Renal pelvis (tissue), 4 donors: ENCODE measurements around the gene CRTC1. TPM values are rescaled to one million over a fixed set of nuclear protein-coding genes. Genes with fewer than 3 reads are reported as not detected.
A peak's percentile ranks its signal among the peaks of the same experiment; 100 is the strongest.

Experiments used
- DNase-seq: peaks from one replicate; pipeline ENCODE4 v3.0.0-alpha.2; 2013
- polyA plus RNA-seq, 3 donors: library from polyadenylated mRNA; unstranded; fragments of 120-200 nt; gene quantifications; one replicate each; pipeline ENCODE4 v1.2.1, GENCODE V29; 2013; ENCODE audit not compliant: insufficient read length in 3 of 3

CRTC1 gene
- polyA plus RNA-seq, 3 donors: 23.2 to 30.1 (median 23.7) TPM

GRCh38 chr19:18699403-18700054 lies 16.0 kb downstream of the CRTC1 start:
- DNase-seq: no peak

GRCh38 chr19:18700501-18701249 lies 17.2 kb downstream of the CRTC1 start:
- peak; percentile 57 for DNase-seq

DNA sequence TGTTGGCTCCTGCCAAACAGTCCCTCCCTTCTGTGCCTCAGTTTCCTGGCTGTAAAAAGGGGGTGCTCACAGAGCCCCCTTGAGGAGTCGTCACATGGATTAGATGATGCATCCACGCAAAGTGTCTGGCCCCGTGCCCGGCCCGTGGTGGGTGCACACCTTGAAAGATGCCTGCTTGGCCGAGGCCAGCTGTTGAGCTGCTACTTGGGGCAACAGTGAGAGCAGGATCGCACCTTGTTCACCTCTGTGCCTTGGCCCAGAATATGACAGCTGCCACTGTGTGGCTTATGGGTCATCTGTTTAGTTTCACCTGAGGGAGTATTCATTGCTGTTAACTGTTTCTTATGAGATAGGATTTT lies 17.7 kb downstream of the CRTC1 start:
- DNase-seq: no peak

GRCh38 chr19:18704054-18704453 lies 20.6 kb downstream of the CRTC1 start:
- DNase-seq: no peak

GRCh38 chr19:18704971-18705370 lies 21.5 kb downstream of the CRTC1 start:
- no peak for DNase-seq

GRCh38 chr19:18708452-18709231 lies 25.2 kb downstream of the CRTC1 start:
- no peak for DNase-seq

DNA sequence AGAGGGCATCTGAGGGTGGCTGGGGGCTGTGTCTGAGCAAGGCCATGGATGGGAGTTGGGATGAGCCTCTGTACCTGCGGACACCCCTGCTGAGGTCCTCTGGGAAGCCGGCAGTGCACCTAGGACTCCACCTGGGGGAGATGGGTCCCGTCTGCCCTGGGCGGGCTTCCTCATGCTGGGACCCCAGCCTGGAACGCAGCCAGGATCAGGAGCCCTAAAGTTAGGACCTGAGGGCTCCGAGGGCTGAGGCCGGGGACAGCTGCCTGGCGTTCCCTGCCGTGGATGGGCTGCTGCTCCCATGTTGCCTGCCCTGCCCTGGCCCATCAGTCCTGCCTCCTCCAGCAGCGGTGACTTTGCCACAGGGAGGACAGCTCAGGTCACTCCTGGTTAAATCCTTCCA lies 26.1 kb downstream of the CRTC1 start:
- DNase-seq: no peak

DNA sequence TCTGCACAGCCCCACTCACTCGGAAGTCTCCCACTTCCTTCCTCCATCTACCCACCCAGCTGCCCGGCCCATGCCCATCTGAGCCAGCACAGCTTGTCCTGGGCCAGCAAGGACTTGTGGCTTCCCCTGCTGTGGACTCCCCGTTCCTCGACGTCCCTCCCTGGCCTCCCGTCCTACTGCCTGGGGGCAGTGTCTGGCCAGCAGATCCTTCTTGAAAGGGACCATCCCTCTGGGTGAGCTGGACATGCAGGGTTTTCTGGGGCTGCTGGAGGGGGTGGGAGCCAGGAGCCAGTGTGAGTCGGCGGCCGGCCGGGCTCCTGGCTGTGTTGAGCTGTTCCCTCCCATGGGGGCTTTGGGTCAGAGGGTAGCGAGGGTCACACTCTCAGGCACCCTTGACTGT lies 26.7 kb downstream of the CRTC1 start:
- DNase-seq: no peak

DNA sequence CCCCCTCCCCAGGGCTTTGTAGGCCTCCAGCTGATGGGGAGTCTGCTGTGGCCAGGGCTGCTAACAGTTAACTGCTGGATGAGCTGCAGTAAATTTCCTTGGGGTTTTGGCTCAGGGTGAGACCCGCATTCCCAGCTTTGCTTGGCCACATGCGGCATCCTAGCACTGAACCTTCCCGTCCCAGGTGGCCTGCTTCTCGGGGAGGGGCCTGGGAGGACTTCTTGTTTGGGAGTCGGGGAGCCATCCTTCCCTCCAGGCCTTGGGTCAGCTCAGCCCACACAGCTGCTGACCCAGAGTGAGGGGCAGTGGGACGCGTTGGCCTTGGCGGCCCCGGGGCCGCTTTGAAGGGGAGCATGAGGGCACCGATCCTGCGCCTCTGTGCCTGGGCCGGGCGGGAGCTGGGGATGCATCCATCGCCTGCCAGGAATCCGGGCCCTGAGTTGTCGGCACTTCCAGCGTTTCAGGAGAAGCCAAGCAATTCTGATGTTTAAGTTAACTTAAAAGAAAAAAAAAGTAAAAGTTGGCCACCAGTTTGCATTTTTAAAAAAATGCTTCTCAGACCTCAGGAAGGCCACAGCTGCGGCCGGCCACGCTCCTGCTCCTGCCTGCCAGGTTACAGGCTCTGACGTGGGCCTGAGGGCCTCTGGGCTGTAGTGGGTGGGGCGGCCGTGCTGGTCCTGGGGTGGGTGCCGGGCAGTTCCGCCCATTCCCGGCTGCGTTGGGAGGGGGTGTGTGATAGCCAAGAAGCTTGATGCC lies 27.7 kb downstream of the CRTC1 start:
- no peak for DNase-seq

DNA sequence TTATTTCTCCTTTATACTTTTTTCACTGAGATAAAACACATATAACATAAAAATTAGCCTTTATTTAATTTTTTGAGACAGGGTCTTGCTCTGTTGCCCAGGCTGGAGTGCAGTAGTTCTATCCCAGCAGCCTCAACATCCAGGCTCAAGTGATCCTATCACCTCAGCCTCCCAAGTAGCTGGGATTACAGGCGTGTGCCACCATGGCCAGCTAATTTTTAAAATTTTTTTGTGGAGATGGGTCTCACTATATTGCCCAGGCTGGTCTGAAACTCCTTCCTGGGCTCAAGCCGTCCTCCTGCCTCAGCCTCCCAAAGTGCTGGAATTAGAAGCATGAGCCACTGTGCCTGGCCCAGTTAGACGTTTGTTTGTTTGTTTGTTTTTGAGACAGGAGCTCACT lies 28.4 kb downstream of the CRTC1 start:
- DNase-seq: no peak

- no peak for DNase-seq
Measured at GRCh38 chr19:18712981-18713380, 29.5 kb downstream of the CRTC1 start.

DNA sequence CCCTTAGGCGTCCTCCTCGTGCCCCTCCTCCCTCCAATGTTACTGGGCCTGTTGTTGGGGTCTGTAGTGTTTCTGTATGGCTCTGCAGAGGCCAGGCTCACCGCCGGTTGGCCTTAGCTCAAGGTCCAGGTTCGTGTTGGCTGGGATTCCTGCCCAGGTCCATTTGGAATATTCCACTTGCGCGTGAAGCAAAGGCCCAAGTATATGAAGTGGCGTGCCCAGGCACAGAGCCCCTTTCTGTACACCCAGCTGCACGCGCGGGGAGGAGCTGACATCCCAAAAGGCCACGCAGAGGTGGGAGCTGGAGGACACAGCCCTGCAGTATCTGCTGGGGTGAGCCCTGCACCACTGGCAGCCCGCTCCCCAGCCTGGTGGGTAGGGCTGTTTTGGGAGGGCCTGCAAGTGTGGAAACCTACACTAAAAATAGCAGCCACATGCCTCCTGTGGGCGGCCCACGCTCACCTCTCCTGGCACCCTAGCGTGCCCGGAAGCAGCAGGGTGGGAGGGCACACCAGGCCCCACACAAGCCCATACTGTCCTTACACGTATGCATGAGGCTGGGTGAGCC lies 30.2 kb downstream of the CRTC1 start:
- no peak for DNase-seq

DNA sequence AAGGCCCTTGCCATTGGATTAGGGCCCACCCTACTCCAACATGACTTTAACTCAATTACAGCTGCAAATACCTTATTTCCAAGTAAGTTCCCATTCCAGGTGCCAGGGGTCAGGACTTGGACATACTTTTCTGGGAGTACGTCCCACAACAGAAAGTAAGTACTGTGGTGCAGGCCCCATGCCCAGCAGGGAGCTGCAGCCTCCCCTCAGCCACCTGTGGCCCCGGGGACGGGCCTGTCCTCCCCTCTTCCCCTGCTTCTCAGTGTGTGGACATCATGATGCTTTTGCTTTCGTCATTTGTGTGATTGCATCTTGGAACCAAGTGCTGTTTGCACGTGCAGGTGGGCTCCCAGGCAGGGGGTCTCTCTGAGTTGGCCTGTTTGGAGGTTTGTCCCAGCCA lies 31.9 kb downstream of the CRTC1 start:
- no peak for DNase-seq

GRCh38 chr19:18716857-18717256 lies 33.4 kb downstream of the CRTC1 start:
- no peak for DNase-seq

- no peak for DNase-seq
Measured at GRCh38 chr19:18717601-18718000, 34.1 kb downstream of the CRTC1 start.

DNA sequence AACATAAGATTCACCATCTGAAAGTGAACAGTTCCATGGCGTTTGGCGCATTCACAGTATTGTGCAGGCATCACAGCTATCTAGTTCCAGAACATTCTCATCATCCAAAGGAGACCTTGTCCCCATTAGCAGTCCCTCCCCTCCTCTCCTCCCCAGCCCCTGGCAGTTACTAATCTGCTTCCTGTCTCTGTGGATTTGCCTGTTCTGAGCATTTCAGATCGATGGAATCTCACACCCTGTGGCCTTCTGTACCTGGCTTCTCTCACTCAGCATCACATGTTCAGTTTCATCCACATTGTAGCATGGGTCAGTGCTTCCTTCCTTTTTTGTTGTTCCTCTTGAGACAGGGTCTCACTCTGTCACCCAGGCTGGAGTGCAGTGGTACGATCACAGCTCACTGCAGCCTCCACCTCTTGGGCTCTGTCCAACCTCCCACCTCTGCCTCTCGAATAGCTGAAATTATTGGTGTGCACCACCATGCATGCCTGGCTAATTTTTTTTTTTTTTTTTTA lies 34.6 kb downstream of the CRTC1 start:
- DNase-seq: no peak

DNA sequence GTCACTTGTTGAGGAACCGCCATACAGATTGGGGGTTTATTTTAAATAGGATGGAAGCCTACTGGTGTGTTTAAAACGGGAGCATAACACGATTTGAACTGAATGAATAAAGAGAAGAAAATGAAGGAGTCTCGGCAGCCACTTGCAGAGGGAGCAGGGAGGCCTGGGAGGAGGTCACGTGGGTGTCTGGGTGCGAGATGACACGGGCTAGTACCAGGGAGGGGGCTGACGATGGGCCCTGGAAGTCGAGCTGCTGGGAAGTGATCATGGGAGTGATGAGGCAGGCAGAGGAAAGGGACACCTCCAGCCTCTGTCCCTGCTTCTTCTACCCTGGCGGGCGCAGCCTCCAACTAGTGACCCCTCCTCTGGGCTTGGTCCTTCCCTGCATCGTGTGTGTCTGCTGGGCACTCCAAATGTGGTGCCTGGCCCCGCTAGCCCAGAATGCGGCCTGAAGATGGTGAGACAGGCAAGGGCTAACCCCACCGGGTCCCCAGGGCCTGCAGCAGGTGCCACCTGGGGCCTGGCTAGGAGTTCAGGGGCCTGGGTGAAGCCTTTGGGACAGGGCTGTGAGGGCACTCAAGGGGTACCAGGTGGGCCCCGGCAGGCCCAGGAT lies 35.5 kb downstream of the CRTC1 start:
- no peak for DNase-seq

GRCh38 chr19:18719541-18719940 lies 36.1 kb downstream of the CRTC1 start:
- DNase-seq: no peak

DNA sequence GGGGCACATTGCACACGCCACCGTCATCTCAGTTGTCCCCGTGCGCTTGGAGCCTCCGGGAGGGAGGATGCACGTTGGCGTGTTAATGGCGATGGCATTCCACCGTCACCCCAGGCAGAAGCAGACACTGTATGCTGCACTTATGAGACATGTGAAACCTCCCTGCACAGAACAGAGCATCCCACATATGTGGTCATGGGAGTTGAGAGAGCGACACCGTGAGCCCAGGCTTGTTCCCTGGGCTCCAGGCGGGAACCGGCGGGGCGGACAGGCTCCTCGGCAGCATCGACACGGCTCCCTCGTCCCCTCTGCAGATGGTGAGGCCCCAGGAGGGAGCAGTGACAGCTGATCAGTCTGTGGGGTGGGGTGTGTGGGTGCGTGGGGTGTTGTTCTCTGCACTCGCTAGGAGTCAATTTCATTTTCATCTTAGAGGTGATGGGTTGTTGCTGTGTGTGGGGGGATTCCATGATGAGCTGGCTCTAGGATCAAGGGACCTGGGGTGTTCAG lies 40.4 kb downstream of the CRTC1 start:
- DNase-seq: no peak

- DNase-seq: no peak
Measured at GRCh38 chr19:18725841-18726770, 42.6 kb downstream of the CRTC1 start.
